OCI-LY1 (cell line): Measurements from ENCODE around the gene SEMA3F.

ENCODE experiments used
- H2AFZ ChIP-seq: fragments of 200-600 bp; sonication (generic), shearing (Covaris generic); 2 replicates; pipeline ENCODE4 v1.6.0; 2014; ENCODE audit warnings: antibody characterized with exemption, mild to moderate bottlenecking, low read length
- H3F3A ChIP-seq: fragments of 200-600 bp; sonication (generic), shearing (Covaris generic); 2 replicates; pipeline ENCODE4 v1.6.0; 2014; ENCODE audit warnings: mild to moderate bottlenecking, antibody characterized with exemption, low read length, moderate library complexity; ENCODE audit not compliant: insufficient read depth
- H3K27ac ChIP-seq: fragments of 200-600 bp; sonication (generic); 2 replicates; pipeline ENCODE4 v1.5.1; 2014; ENCODE audit warnings: low read length, mixed run types, mild to moderate bottlenecking, low read depth; ENCODE audit not compliant: poor library complexity, severe bottlenecking
- H3K27me3 ChIP-seq: fragments of 200-600 bp; sonication (generic); 2 replicates; pipeline ENCODE4 v1.6.0; 2014; ENCODE audit warnings: antibody characterized with exemption, mild to moderate bottlenecking, low read length, moderate library complexity; ENCODE audit not compliant: insufficient read depth
- H3K36me3 ChIP-seq: fragments of 200-600 bp; sonication (generic); 2 replicates; pipeline ENCODE4 v1.6.1; 2014; ENCODE audit warnings: mild to moderate bottlenecking, antibody characterized with exemption, low read length, moderate library complexity, mixed read lengths; ENCODE audit not compliant: insufficient read depth
- H3K4me1 ChIP-seq: fragments of 200-600 bp; sonication (generic); 2 replicates; pipeline ENCODE4 v1.5.1; 2014; ENCODE audit warnings: mild to moderate bottlenecking, low read length, moderate library complexity; ENCODE audit not compliant: insufficient read depth, severe bottlenecking
- H3K4me2 ChIP-seq: fragments of 200-600 bp; sonication (generic), shearing (Covaris generic); 2 replicates; pipeline ENCODE4 v1.6.1; 2014; ENCODE audit warnings: low read length
- H3K4me3 ChIP-seq: fragments of 200-600 bp; sonication (generic); 2 replicates; pipeline ENCODE4 v1.5.1; 2014; ENCODE audit warnings: low read length, low read depth, mild to moderate bottlenecking, mixed read lengths; ENCODE audit not compliant: poor library complexity, severe bottlenecking
- H3K79me2 ChIP-seq: fragments of 200-600 bp; shearing (Covaris generic); 2 replicates; pipeline ENCODE4 v1.6.1; 2016; ENCODE audit warnings: mixed run types, low read length, mixed read lengths; ENCODE audit not compliant: insufficient read depth
- H3K9ac ChIP-seq: fragments of 200-600 bp; sonication (generic), shearing (Covaris generic); 2 replicates; pipeline ENCODE4 v1.6.1; 2014; ENCODE audit warnings: mild to moderate bottlenecking, low read length, mixed read lengths
- H3K9me2 ChIP-seq: fragments of 200-600 bp; sonication (generic), shearing (Covaris generic); 2 replicates; pipeline ENCODE4 v1.6.1; 2014; ENCODE audit warnings: low read depth, mild to moderate bottlenecking, low read length, mixed read lengths
- H3K9me3 ChIP-seq: fragments of 200-600 bp; shearing (Covaris generic); 2 replicates; pipeline ENCODE4 v1.6.1; 2014; ENCODE audit warnings: low read length, mixed read lengths
- H4K20me1 ChIP-seq: fragments of 200-600 bp; sonication (generic), shearing (Covaris generic); 2 replicates; pipeline ENCODE4 v1.6.0; 2016; ENCODE audit warnings: mild to moderate bottlenecking, low read length; ENCODE audit not compliant: insufficient read depth
- EZH2 ChIP-seq: fragments of 200-600 bp; sonication (generic), shearing (Covaris generic); IDR thresholded peaks from 2 replicates; pipeline ENCODE4 v1.8.0; 2017; ENCODE audit warnings: borderline replicate concordance, mixed run types, mild to moderate bottlenecking, antibody characterized with exemption, low read length, moderate library complexity, mixed read lengths
- TF ChIP-seq, protein P1 (sequence below): fragments of 200-600 bp; sonication (generic), shearing (Covaris generic); IDR thresholded peaks from 2 replicates; pipeline ENCODE4 v1.5.1; 2017; ENCODE audit warnings: mild to moderate bottlenecking, antibody characterized with exemption, low read length, moderate library complexity, mixed read lengths

Gene SEMA3F

GRCh38 chr3:50231581-50231980 lies 76.5 kb downstream of the SEMA3F start:
- H3K27ac ChIP-seq, result no peak overlapping the region
- no peak overlapping the region for H3K4me3 ChIP-seq
- TF ChIP-seq EZH2, result no peak
- TF ChIP-seq, protein P1, sequence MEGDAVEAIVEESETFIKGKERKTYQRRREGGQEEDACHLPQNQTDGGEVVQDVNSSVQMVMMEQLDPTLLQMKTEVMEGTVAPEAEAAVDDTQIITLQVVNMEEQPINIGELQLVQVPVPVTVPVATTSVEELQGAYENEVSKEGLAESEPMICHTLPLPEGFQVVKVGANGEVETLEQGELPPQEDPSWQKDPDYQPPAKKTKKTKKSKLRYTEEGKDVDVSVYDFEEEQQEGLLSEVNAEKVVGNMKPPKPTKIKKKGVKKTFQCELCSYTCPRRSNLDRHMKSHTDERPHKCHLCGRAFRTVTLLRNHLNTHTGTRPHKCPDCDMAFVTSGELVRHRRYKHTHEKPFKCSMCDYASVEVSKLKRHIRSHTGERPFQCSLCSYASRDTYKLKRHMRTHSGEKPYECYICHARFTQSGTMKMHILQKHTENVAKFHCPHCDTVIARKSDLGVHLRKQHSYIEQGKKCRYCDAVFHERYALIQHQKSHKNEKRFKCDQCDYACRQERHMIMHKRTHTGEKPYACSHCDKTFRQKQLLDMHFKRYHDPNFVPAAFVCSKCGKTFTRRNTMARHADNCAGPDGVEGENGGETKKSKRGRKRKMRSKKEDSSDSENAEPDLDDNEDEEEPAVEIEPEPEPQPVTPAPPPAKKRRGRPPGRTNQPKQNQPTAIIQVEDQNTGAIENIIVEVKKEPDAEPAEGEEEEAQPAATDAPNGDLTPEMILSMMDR, result no peak
- peaks cover 35% of the 10 kb centered on the region for H3K4me1 ChIP-seq
- H3F3A ChIP-seq, result no peaks in the 10 kb centered on the region
- no peak overlapping the region for H3K4me2 ChIP-seq
- H4K20me1 ChIP-seq, result no peaks in the 10 kb centered on the region
- H3K9me2 ChIP-seq, result no peaks in the 10 kb centered on the region
- H3K36me3 ChIP-seq, result no peaks in the 10 kb centered on the region
- peaks cover 4% of the 10 kb centered on the region for H3K79me2 ChIP-seq
- H3K27me3 ChIP-seq, result no peaks in the 10 kb centered on the region
- no peak overlapping the region for H3K9ac ChIP-seq
- no peaks in the 10 kb centered on the region for H3K9me3 ChIP-seq
- no peak overlapping the region for H2AFZ ChIP-seq

- TF ChIP-seq, protein P1, result no peak
- no peak for TF ChIP-seq EZH2
Observed at GRCh38 chr3:50232303-50232702, 77.2 kb downstream of the SEMA3F start.

DNA sequence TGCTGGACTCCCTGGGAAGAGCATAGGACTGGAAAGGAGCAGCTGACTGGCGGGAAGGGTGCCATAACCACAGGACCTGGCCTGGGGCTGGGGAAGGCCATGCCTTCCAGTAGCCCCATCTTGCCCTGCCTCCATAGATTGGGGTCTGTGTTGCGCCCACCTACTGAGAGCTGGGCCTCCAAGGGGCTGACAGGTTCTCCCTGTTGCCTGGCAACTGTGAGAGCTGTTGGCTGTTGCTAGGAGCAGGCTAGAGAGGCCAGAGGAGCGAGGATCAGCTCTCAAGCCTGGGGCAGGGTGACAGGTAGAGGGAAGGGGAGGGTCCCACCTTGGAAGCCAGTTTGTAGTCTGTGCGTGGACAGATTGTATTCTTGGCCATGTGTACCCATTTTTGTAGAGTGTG lies 78.1 kb downstream of the SEMA3F start:
- no peak overlapping the region for H2AFZ ChIP-seq
- no peaks in the 10 kb centered on the region for H3K9me2 ChIP-seq
- H3K9ac ChIP-seq, result no peak overlapping the region
- H3K4me3 ChIP-seq, result no peak overlapping the region
- no peak overlapping the region for H3K27ac ChIP-seq
- no peaks in the 10 kb centered on the region for H3K27me3 ChIP-seq
- no peaks in the 10 kb centered on the region for H3K36me3 ChIP-seq
- no peaks in the 10 kb centered on the region for H3K9me3 ChIP-seq
- no peaks in the 10 kb centered on the region for H4K20me1 ChIP-seq
- H3F3A ChIP-seq, result no peaks in the 10 kb centered on the region
- TF ChIP-seq EZH2, result no peak
- TF ChIP-seq, protein P1, result no peak
- H3K4me2 ChIP-seq, result no peak overlapping the region
- peaks cover 27% of the 10 kb centered on the region for H3K4me1 ChIP-seq
- peaks cover 11% of the 10 kb centered on the region for H3K79me2 ChIP-seq

More at GRCh38 chr3:50232303-50232702, 77.2 kb downstream of the SEMA3F start:
- Histone ChIP-seq H3K4me3 (no peak overlapping the region), H3K27me3 (no peaks in the 10 kb centered on the region), H3K27ac (no peak overlapping the region), H4K20me1 (no peaks in the 10 kb centered on the region), H3F3A (no peaks in the 10 kb centered on the region), H3K79me2 (peaks cover 11% of the 10 kb centered on the region), H3K36me3 (no peaks in the 10 kb centered on the region), H3K9ac (no peak overlapping the region), H3K9me2 (no peaks in the 10 kb centered on the region), H2AFZ (no peak overlapping the region), H3K4me2 (no peak overlapping the region), H3K9me3 (no peaks in the 10 kb centered on the region), H3K4me1 (peaks cover 30% of the 10 kb centered on the region)
